GM04504 (cell line): ENCODE measurements around the gene FARP2.

Source experiments
- DNase-seq: peaks from one replicate; pipeline ENCODE4 v3.0.0-alpha.2; 2012; ENCODE audit warnings: low read depth

Gene FARP2

GRCh38 chr2:241532733-241533601 is 176.9 kb downstream of the FARP2 start:
- DNase-seq: no peak

- no peak for DNase-seq
Measured at GRCh38 chr2:241534293-241534692, 178.2 kb downstream of the FARP2 start.

DNA sequence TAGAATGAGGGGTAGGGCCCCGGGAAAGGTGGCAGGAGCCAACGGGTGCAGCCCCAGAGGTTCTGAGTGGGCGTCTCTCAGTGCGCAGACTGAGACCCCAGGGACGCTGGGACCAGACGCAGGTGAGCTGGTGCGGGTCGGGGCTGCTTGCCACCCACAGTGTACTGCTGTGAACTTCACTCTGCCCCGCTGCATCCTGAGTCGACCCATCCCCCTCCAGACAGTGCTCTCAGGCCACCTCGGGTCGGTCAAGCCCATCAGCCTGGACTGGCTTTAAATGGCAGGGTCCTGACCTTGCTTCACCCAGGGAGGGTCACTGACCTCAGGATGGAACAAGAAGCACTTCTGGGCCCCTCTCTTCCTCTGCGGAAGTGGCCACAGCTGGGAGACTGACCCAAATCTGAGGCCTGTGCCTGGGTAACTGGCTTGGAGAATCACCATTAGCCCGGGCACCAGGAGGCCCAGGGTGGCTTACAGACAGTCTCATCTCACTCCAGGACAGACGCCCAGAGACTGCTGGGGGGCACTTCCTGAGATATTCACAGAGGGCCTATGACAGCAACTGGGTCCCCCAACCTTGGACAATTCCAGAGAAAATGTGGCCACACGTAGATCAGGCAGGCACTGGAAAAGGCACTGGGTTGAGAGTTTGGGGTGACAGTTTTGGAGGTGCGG is 178.8 kb downstream of the FARP2 start:
- no peak for DNase-seq

- DNase-seq: no peak
Measured at GRCh38 chr2:241535871-241536655, 180.0 kb downstream of the FARP2 start.

DNA sequence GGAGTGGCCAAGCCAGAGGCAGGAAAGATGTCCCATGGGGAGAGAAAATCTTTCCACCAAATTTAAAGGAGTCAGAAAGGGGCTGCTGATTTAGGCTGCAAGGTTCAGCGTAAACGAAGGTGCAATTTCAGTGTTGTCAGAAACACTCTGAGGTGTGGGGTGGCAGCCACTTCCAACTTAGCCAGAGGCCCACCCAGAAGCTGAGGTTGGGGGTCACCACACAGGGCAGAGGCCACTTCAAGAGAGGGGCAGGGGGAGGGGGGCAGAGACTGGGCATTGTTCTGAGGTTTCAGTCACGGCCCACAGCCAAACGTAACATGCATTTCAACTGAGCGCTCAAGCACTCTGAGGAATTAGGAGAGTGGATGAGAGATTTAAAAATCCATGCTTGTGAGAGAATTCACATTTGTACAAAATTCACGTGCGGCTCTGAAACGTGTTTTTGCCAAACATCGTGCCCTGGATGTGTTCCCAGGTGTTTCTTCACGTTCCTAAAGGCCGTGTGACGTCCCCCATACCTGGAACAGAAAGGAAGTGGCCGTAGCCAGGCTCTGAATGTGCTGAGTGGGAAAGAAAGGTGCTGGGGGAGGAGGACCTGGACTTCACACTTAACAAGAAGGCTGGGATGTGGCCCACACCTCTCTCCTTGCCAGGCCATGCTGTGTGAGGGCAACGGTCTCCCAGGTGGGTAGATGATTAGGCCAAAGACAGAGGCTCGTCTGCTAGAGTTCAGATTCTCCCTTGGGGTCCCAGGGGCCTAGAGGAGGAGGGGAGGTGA is 182.9 kb downstream of the FARP2 start:
- no peak for DNase-seq

DNA sequence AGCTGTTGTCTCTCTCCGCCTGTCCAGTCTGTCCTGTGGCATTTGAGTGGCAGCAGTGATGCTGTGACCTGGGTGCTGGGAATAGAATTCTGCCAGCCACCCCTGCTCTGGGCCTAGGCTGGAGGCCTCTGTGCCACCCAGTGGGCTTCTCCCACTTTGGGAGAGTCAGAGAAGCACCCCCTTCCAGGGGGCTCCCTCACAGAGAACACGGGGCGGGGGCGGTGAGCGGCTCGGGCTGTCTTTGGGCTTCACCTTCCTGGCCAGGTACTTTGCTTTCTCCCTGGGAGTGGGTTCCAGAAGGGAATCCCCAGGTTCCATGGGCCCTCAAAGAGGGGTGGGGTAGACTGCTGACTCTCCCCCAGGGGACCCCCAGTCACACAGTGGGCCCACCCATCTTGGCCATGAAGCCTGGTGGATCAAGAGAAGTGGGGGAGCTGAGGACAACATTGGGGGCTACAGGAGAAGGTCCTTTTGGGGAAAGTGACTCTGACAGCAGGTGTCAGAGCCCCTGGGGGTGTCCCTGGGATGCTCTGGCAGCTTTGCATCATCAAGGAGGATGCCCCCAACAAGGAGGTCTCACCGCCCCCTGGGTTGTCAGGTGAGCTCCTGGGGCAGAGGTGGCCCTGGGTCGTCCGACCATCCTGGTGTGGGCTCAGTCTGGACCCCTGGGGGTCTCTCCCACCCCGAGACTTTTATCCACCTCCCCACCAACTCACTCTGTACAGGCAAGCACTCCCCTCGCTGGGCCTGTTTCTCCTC is 183.7 kb downstream of the FARP2 start:
- no peak for DNase-seq

- DNase-seq: no peak
Measured at GRCh38 chr2:241540401-241540770, 184.3 kb downstream of the FARP2 start.

DNA sequence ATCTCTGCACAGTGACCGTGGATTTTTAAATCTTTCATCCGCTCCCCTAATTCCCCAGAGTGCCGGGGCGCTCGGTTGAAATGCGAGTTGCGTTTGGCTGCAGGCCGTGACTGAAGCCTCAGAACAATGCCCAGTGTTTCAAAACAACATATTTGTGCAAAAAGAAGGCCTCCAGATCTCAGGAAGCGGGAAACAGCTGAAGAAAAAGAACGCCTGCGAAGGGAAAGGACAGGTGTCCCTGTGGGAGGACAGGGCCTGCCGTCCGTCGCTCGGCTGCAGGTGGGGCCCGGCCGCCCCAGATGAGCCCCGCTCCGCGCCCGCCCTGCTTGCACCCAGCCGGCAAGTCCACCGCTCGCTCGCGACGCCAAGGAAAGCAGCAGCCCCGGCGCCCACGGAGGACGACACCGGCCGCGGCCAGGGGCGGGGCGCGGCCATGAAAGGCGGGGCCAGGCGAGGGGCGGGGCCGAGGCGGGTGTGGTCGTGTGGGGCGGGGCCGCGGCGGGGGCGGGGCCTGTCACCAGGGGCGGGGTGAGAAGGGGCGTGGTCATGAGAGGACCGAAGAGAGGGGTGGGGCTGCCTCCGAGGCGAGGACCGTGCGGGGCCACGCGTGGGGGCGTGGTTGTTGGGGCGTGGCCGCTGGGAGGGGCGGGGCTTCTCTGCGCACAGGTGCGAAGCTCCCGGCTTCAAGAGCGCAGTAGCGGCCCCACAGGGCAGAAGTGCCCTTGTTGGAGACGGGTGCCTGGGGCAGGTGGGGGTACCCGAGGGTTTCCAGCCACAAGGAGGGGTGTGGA is 184.9 kb downstream of the FARP2 start:
- DNase-seq: no peak

DNA sequence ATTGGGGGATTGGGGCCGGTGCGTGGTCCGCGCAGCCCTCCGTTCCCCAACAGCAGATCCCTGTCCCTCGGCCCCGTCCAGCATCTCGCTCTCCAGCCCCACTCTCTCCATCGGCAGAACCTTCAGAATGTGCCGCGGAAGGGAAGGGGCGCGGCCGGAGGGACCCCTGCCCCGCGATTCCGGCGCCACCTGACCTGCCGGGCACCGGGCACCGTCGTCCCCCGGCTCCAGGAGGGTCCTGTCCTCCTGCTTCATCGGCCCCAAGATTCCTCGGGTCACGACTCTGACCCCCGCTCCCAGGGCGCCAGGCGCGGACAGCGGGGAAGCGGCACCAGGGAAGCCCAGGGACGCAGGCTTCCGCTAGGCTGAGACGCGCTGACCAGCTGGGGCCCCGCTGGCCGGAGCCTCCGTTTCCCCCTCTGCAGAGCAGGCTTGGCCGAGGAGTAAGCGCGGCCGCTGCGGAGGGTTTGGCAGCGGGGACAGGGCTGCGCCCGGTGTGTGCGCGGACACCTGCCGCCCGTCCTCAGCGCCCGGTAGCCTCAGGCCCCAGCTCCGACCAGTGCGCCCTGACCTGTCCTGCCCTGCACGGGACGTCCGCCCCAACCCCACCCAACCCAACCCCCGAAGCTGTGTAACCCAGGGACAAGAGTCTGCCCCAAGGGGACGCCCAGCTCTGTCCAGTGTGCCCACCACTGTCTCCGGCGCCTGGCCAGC is 185.6 kb downstream of the FARP2 start:
- DNase-seq: no peak

DNA sequence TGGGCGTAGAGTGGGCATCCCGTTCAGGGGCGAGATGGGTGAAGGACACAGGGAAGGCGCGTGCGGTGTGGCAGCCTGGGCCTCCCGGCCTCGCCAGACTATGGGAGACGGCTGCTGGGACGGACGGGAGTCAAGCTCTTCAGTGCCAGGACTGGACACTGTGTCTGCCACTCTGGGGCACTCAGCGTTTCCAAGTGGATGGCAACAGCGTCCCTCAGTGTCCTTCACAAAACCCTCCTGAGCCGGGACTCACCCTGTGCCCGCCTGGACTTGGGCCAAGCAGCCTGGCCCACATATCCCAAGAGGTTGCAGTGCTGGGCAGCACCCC is 186.2 kb downstream of the FARP2 start:
- DNase-seq: no peak
